GM23248 (cell line): ENCODE measurements around the gene AGAP1. TPM values are rescaled to one million over a fixed set of nuclear protein-coding genes. Genes with fewer than 3 reads are reported as not detected.

Source experiments
- DNase-seq: peaks from one replicate; pipeline ENCODE4 v3.0.0-alpha.2; 2015
- H2AFZ ChIP-seq: fragments of 200-600 bp; sonication (generic); 2 replicates; pipeline ENCODE4 v1.6.1; 2016; ENCODE audit warnings: antibody characterized with exemption
- H3F3A ChIP-seq: fragments of 200-600 bp; sonication (generic); 2 replicates; pipeline ENCODE4 v1.6.1; 2016; ENCODE audit warnings: mild to moderate bottlenecking, antibody characterized with exemption, mixed run types; ENCODE audit not compliant: insufficient read depth
- H3K27ac ChIP-seq: fragments of 200-600 bp; sonication (generic); 2 replicates; pipeline ENCODE4 v1.5.1; 2016; ENCODE audit warnings: mild to moderate bottlenecking
- H3K27me3 ChIP-seq: fragments of 200-600 bp; sonication (generic); replicated peaks from 2 replicates; pipeline ENCODE4 v1.6.1; 2016; ENCODE audit warnings: mild to moderate bottlenecking; ENCODE audit not compliant: insufficient read depth
- H3K36me3 ChIP-seq: fragments of 200-600 bp; sonication (generic); 2 replicates; pipeline ENCODE4 v1.6.1; 2016; ENCODE audit warnings: low read depth, mild to moderate bottlenecking
- H3K4me1 ChIP-seq: fragments of 200-600 bp; sonication (generic); 2 replicates; pipeline ENCODE4 v1.6.1; 2016; ENCODE audit warnings: mild to moderate bottlenecking; ENCODE audit not compliant: insufficient read depth
- H3K4me2 ChIP-seq: fragments of 200-600 bp; sonication (generic); one replicate; pipeline ENCODE4 v1.6.1; 2016; ENCODE audit warnings: mild to moderate bottlenecking; ENCODE audit not compliant: unreplicated experiment
- H3K4me3 ChIP-seq: fragments of 200-600 bp; sonication (generic); 2 replicates; pipeline ENCODE4 v1.5.1; 2016; ENCODE audit warnings: mild to moderate bottlenecking
- H3K79me2 ChIP-seq: fragments of 200-600 bp; sonication (generic); 2 replicates; pipeline ENCODE4 v1.6.1; 2016; ENCODE audit warnings: mild to moderate bottlenecking; ENCODE audit not compliant: insufficient read depth
- H3K9ac ChIP-seq: fragments of 200-600 bp; sonication (generic); 2 replicates; pipeline ENCODE4 v1.6.1; 2016; ENCODE audit warnings: mild to moderate bottlenecking
- H3K9me2 ChIP-seq: fragments of 200-600 bp; sonication (generic); 2 replicates; pipeline ENCODE4 v1.6.1; 2016; ENCODE audit warnings: mixed run types, mild to moderate bottlenecking, moderate library complexity; ENCODE audit not compliant: insufficient read depth
- H3K9me3 ChIP-seq: fragments of 200-600 bp; sonication (generic); one replicate; pipeline ENCODE4 v1.6.1; 2017; ENCODE audit warnings: low read depth
- H4K20me1 ChIP-seq: fragments of 200-600 bp; sonication (generic); 2 replicates; pipeline ENCODE4 v1.6.0; 2016; ENCODE audit not compliant: insufficient read depth
- EZH2 ChIP-seq: fragments of 200-600 bp; sonication (generic); IDR thresholded peaks from 2 replicates; pipeline ENCODE4 v1.6.1; 2018; ENCODE audit warnings: antibody characterized with exemption, mild to moderate bottlenecking; ENCODE audit not compliant: insufficient read depth, poor library complexity, severe bottlenecking
- EZH2phosphoT487 ChIP-seq: fragments of 200-600 bp; sonication (generic); IDR thresholded peaks from 2 replicates; pipeline ENCODE4 v1.6.1; 2018; ENCODE audit warnings: antibody characterized with exemption, moderate library complexity, mild to moderate bottlenecking, low read depth; ENCODE audit not compliant: insufficient read depth
- WGBS, 2 experiments: methylation state at CpG; one replicate each; pipeline ENCODE4 v1.1.6; 2015 to 2017; ENCODE audit warnings: low lambda C conversion rate in 2 of 2, low coverage in 1 of 2; ENCODE audit errors: missing lambda C conversion rate in 2 of 2; 5-methylcytosine and 5-hydroxymethylcytosine counted together
- in situ Hi-C: fragments of 300-500 bp; cut with MboI; formaldehyde crosslinking; loops from 2 replicates; pipeline ENCODE4 v1.15.0; 2020
- polyA plus RNA-seq: library from polyadenylated mRNA; unstranded; fragments of >200 nt; fragmentation: Nextera tagmentation; extraction: Ambion mirVana; gene quantifications from 2 replicates; pipeline ENCODE4 v1.2.1, GENCODE V29; 2016
- total RNA-seq: library from RNA; depleted of rRNA; stranded (reverse); fragments of >200 nt; shearing (Covaris generic); gene quantifications from 2 replicates; pipeline ENCODE4 v1.2.3, GENCODE V29; 2014

The AGAP1 gene
- total and polyA plus RNA-seq, 2 experiments from 2014 or later = 2.2 to 9.9 TPM

DNA sequence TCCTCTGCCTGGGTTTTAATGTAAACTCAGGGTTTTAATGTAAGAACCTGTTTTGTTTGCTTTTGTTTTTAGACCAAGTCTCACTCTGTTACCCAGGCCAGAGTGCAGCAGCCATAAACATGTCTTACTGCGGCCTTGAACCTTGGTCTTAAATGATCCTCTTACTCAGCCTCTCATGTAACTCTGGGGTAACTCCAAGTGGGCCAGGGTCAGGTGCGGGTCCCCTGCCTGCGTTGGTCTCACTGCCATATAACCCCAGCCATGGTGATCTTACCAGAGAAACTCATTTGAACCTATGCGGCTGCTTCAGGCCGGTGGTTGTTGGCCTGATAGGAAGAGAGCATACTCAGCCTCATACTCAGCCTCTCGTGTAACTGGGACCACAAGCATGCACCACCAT is 89.3 kb downstream of the AGAP1 start:
- Histone ChIP-seq H3F3A (no peaks in the 10 kb centered on the region), H4K20me1 (peaks cover 4% of the 10 kb centered on the region; the same call in 1 of the 2 replicates), H3K36me3 (no peaks in the 10 kb centered on the region), H3K9me3 (no peaks in the 10 kb centered on the region), H3K4me1 (no peaks in the 10 kb centered on the region), H2AFZ (no peak overlapping the region), H3K79me2 (peaks cover 87% of the 10 kb centered on the region), H3K9ac (no peak overlapping the region), H3K9me2 (no peaks in the 10 kb centered on the region), H3K27me3 (no peaks in the 10 kb centered on the region), H3K4me3 (no peak overlapping the region), H3K27ac (no peak overlapping the region), H3K4me2 (no peak overlapping the region)
- in situ Hi-C loops = no loop called here
- TF ChIP-seq EZH2phosphoT487 = no peak
- no peak for TF ChIP-seq EZH2
- no peak for DNase-seq
- WGBS, 2 experiments = 98 to 99% methylated on average over 6 of the region's 6 CpGs

GRCh38 chr2:235583925-235584637 is 90.2 kb downstream of the AGAP1 start:
- no peak for DNase-seq
- TF ChIP-seq EZH2phosphoT487 = no peak
- no peak for TF ChIP-seq EZH2
- no peaks in the 10 kb centered on the region for H3F3A ChIP-seq
- no peak overlapping the region for H3K4me3 ChIP-seq
- H3K9me3 ChIP-seq = no peaks in the 10 kb centered on the region
- WGBS, 2 experiments = 81% methylated on average over 8 of the region's 8 CpGs
- H3K27me3 ChIP-seq = no peaks in the 10 kb centered on the region
- H3K27ac ChIP-seq = no peak overlapping the region
- H3K79me2 ChIP-seq = peaks cover 83% of the 10 kb centered on the region
- no peak overlapping the region for H2AFZ ChIP-seq
- H3K4me2 ChIP-seq = no peak overlapping the region
- H3K4me1 ChIP-seq = no peaks in the 10 kb centered on the region
- no peak overlapping the region for H3K9ac ChIP-seq
- peaks cover 4% of the 10 kb centered on the region; the same call in 1 of the 2 replicates for H4K20me1 ChIP-seq
- no peaks in the 10 kb centered on the region for H3K36me3 ChIP-seq
- no peaks in the 10 kb centered on the region for H3K9me2 ChIP-seq
- in situ Hi-C loops = no loop called here

GRCh38 chr2:235584638-235585007 is 90.8 kb downstream of the AGAP1 start:
- in situ Hi-C loops = no loop called here
- Histone ChIP-seq H3K36me3 (no peaks in the 10 kb centered on the region), H4K20me1 (peaks cover 4% of the 10 kb centered on the region; the same call in 1 of the 2 replicates), H2AFZ (no peak overlapping the region), H3K27ac (no peak overlapping the region), H3K79me2 (peaks cover 79% of the 10 kb centered on the region), H3K9me3 (no peaks in the 10 kb centered on the region), H3K4me2 (no peak overlapping the region), H3K9me2 (no peaks in the 10 kb centered on the region), H3K9ac (no peak overlapping the region), H3K4me3 (no peak overlapping the region), H3K4me1 (no peaks in the 10 kb centered on the region), H3F3A (no peaks in the 10 kb centered on the region), H3K27me3 (no peaks in the 10 kb centered on the region)
- WGBS, 2 experiments = 92 to 93% methylated on average over 10 of the region's 10 CpGs
- TF ChIP-seq EZH2 (no peak), EZH2phosphoT487 (no peak)
- no peak for DNase-seq

GRCh38 chr2:235587202-235587601 is 93.4 kb downstream of the AGAP1 start:
- no peaks in the 10 kb centered on the region for H3K36me3 ChIP-seq
- no peak for DNase-seq
- no peak overlapping the region for H3K4me2 ChIP-seq
- H3K9me2 ChIP-seq = no peaks in the 10 kb centered on the region
- no peaks in the 10 kb centered on the region for H3K9me3 ChIP-seq
- no peaks in the 10 kb centered on the region for H3F3A ChIP-seq
- peaks cover 67% of the 10 kb centered on the region for H3K79me2 ChIP-seq
- no peaks in the 10 kb centered on the region for H3K4me1 ChIP-seq
- no peaks in the 10 kb centered on the region for H3K27me3 ChIP-seq
- no peak overlapping the region for H3K9ac ChIP-seq
- H2AFZ ChIP-seq = no peak overlapping the region
- in situ Hi-C loops = no loop called here
- H3K27ac ChIP-seq = no peak overlapping the region
- 97 to 99% methylated on average over 9 of the region's 9 CpGs for WGBS, 2 experiments
- TF ChIP-seq EZH2 (no peak), EZH2phosphoT487 (no peak)
- peaks cover 1% of the 10 kb centered on the region; the same call in 1 of the 2 replicates for H4K20me1 ChIP-seq
- H3K4me3 ChIP-seq = no peak overlapping the region
